GM18873 (cell line): Measurements from ENCODE around the gene ITGB3BP.
"Not testable (repeated sequence)": the region's sequence is repeated elsewhere in the genome, so short reads cannot be mapped to it uniquely, and the experiment has no call there.

Experiments used
- ATAC-seq: cut with Tn5 transposase; IDR thresholded peaks from one replicate; pipeline ENCODE4 v1.9.1; 2021; ENCODE audit warnings: mild to moderate bottlenecking, moderate library complexity, moderate number of reproducible peaks; ENCODE audit not compliant: unreplicated experiment, low FRiP score

Gene ITGB3BP

GRCh38 chr1:63423649-63424048, 99.4 kb downstream of the ITGB3BP start:
- no peak for ATAC-seq

- ATAC-seq = not testable (repeated sequence)
These were observed 102.3 kb downstream of the ITGB3BP start for GRCh38 chr1:63420746-63421145.

- no peak for ATAC-seq
These were observed 104.9 kb downstream of the ITGB3BP start for GRCh38 chr1:63418101-63418500.

GRCh38 chr1:63414691-63415365, 108.2 kb downstream of the ITGB3BP start:
- no peak for ATAC-seq

- no peak for ATAC-seq
These were observed 109.6 kb downstream of the ITGB3BP start for GRCh38 chr1:63413394-63413793.

- no peak for ATAC-seq
These were observed 112.0 kb downstream of the ITGB3BP start for GRCh38 chr1:63411066-63411465.

- no peak for ATAC-seq
These were observed 114.7 kb downstream of the ITGB3BP start for GRCh38 chr1:63408331-63408730.

- no peak for ATAC-seq
These were observed 116.0 kb downstream of the ITGB3BP start for GRCh38 chr1:63407002-63407401.

GRCh38 chr1:63405987-63406386, 117.0 kb downstream of the ITGB3BP start:
- no peak for ATAC-seq

GRCh38 chr1:63405021-63405420, 118.0 kb downstream of the ITGB3BP start:
- no peak for ATAC-seq

GRCh38 chr1:63403386-63403785, 119.6 kb downstream of the ITGB3BP start:
- no peak for ATAC-seq

GRCh38 chr1:63401945-63402344, 121.1 kb downstream of the ITGB3BP start:
- no peak for ATAC-seq
